Heart right ventricle (tissue), 16 donors: ENCODE measurements around the gene TTC32. TPM values are rescaled to one million over a fixed set of nuclear protein-coding genes. Genes with fewer than 3 reads are reported as not detected.
"Not testable (repeated sequence)": the region's sequence is repeated elsewhere in the genome, so short reads cannot be mapped to it uniquely, and the experiment has no call there.

ENCODE experiments used
- ATAC-seq, 8 donors: fragments of 200-7000 bp; cut with Tn5 transposase; one replicate each; pipeline ENCODE4 v1.9.1; 2020; ENCODE audit warnings: mild to moderate bottlenecking in 8 of 8, moderate library complexity in 8 of 8, moderate number of reproducible peaks in 1 of 8
- DNase-seq, 2 donors: peaks; one replicate each; pipeline ENCODE4 v3.0.0-alpha.2; 2020
- H3K27ac ChIP-seq, 10 donors: fragments of 200-600 bp; sonication (generic) in 2 of 10; one replicate each; pipeline versions ENCODE4 v1.5.0 to v1.8.0; 2020 to 2022; ENCODE audit warnings: mild to moderate bottlenecking in 3 of 10
- H3K27me3 ChIP-seq, 7 donors: fragments of 200-600 bp; one replicate each; pipeline ENCODE4 v1.8.0; 2021 to 2022; ENCODE audit warnings: mild to moderate bottlenecking in 2 of 7
- H3K36me3 ChIP-seq, 9 donors: fragments of 200-600 bp; sonication (generic) in 1 of 9; one replicate each; pipeline versions ENCODE4 v1.5.0 to v1.8.0; 2020 to 2022; ENCODE audit warnings: mild to moderate bottlenecking in 2 of 9
- H3K4me1 ChIP-seq, 9 donors: fragments of 200-600 bp; sonication (generic) in 1 of 9; one replicate each; pipeline versions ENCODE4 v1.5.0 to v1.8.0; 2020 to 2022; ENCODE audit warnings: mild to moderate bottlenecking in 4 of 9
- H3K4me3 ChIP-seq, 10 donors: fragments of 200-600 bp; sonication (generic) in 2 of 10; one replicate each; pipeline versions ENCODE4 v1.5.0 to v1.8.0; 2020 to 2022; ENCODE audit warnings: mild to moderate bottlenecking in 7 of 10, moderate library complexity in 2 of 10
- H3K9me3 ChIP-seq, 11 donors: fragments of 200-600 bp in 10 of 11; sonication (generic) in 2 of 11; one replicate each; pipeline versions ENCODE4 v1.5.0 to v1.8.0; 2013 to 2022; ENCODE audit warnings: mild to moderate bottlenecking in 2 of 11, control low read depth in 1 of 11, moderate library complexity in 1 of 11
- WGBS, 2 donors: extraction: QIAGEN DNeasy Blood & Tissue Kit; methylation state at CpG; one replicate each; pipeline ENCODE4 v1.1.7; 2013; ENCODE audit warnings: inconsistent platforms in 1 of 2; 5-methylcytosine and 5-hydroxymethylcytosine counted together
- intact Hi-C, 10 donors: fragments of 100-400 bp; cut with DNase I; formaldehyde crosslinking; loops; one replicate each; pipeline versions ENCODE4 v1.11.1 to v1.14.2; 2022
- polyA plus RNA-seq, 2 donors: library from polyadenylated mRNA; stranded (reverse); fragments of 200-250 nt; gene quantifications; one replicate each; pipeline ENCODE4 v1.2.3, GENCODE V29; 2013
- total RNA-seq, 10 donors: library from RNA; stranded (reverse); fragmentation: NEBNext Ultra II Directional in 3 of 10; extraction: Animal tissue kit (Norgen Biotek cat#: 25700) in 3 of 10; gene quantifications; one replicate each; pipeline versions ENCODE4 v1.2.1 to v1.2.4, GENCODE V29; 2021 to 2023
- TF ChIP-seq, protein P1 (sequence below), 9 donors: fragments of 200-600 bp; sonication (generic) in 2 of 9; IDR thresholded peaks; one replicate each; pipeline versions ENCODE4 v1.5.0 to v1.8.0; 2021 to 2022; ENCODE audit warnings: antibody characterized with exemption in 9 of 9, mild to moderate bottlenecking in 5 of 9, moderate library complexity in 1 of 9
- donor health status: Arrhythmogenic right ventricular cardiomyopathy.
- donor health status: ischemic (EF 13 %, LVEDD 7.1; RV severe dilation, severe dysfunction).
- donor health status: healthy with polysubstance abuse.
- donor health status: DM: no; HTN: yes; CAD: no.
- donor health status: DM: no; HTN: no; CAD: no.
- donor health status: ischemic (EF 25% LVEDD 6.9; RV normal size, moderate dysfunction).
- donor health status: ischemic (EF 25% LVEDD 5.7; RV mildly dilated, moderate dysfunction).
- donor health status: healthy.
- donor health status: DM: yes; HTN: yes; CAD: no.
- donor health status: Ischemic cardiomyopathy.
- donor health status: ischemic (EF 35%, LVEDD 5.7; RV mildly dilated, moderate dysfunction).
- donor health status: nonischemic (EF 11% LVEDD 7.7; RV severe dilation, severe dysfunction).
- donor health status: DM: yes; HTN: yes; CAD: no.
- donor health status: PGD.
- donor health status: ischemic (EF 29% LVEDD 5.4; RV normal size, mild dysfunction).
- donor health status: nonischemic (EF 23%, LVEDD 6.1; RV moderate dilation, normal function).

TTC32 gene
- total and polyA plus RNA-seq, 12 donors, result 3.4 to 27.7 (median 6.4) TPM

DNA sequence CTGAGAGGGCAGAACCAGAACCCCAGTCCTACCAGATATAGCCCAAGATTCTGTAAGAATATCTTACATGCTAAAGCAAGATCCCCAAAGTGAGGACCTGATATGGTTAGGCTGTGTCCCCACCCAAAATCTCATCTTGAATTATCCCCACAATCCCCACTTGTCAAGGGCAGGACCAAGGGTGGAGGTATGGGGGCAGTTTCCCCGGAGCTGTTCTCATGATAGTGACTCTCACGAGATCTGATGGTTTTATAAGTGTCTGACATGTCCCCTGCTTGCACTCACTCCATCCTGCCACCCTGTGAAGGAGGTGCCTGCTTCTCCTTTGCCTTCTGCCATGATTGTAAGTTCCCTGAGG, 19.9 kb downstream of the TTC32 start:
- H3K27ac ChIP-seq, result no peak overlapping the region
- DNase-seq (no peak), ATAC-seq (no peak)
- intact Hi-C loops, result no loop called here
- H3K36me3 ChIP-seq, result no peaks in the 10 kb centered on the region
- no peaks in the 10 kb centered on the region for H3K27me3 ChIP-seq
- TF ChIP-seq, protein P1, sequence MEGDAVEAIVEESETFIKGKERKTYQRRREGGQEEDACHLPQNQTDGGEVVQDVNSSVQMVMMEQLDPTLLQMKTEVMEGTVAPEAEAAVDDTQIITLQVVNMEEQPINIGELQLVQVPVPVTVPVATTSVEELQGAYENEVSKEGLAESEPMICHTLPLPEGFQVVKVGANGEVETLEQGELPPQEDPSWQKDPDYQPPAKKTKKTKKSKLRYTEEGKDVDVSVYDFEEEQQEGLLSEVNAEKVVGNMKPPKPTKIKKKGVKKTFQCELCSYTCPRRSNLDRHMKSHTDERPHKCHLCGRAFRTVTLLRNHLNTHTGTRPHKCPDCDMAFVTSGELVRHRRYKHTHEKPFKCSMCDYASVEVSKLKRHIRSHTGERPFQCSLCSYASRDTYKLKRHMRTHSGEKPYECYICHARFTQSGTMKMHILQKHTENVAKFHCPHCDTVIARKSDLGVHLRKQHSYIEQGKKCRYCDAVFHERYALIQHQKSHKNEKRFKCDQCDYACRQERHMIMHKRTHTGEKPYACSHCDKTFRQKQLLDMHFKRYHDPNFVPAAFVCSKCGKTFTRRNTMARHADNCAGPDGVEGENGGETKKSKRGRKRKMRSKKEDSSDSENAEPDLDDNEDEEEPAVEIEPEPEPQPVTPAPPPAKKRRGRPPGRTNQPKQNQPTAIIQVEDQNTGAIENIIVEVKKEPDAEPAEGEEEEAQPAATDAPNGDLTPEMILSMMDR (IDR thresholded peaks at IDR 0.05), result no peak
- H3K4me1 ChIP-seq, result no peaks in the 10 kb centered on the region
- no peak overlapping the region for H3K4me3 ChIP-seq
- H3K9me3 ChIP-seq, result no peaks in the 10 kb centered on the region
- WGBS, 2 donors, result 41 to 43% methylated on average over 2 of the region's 2 CpGs

DNA sequence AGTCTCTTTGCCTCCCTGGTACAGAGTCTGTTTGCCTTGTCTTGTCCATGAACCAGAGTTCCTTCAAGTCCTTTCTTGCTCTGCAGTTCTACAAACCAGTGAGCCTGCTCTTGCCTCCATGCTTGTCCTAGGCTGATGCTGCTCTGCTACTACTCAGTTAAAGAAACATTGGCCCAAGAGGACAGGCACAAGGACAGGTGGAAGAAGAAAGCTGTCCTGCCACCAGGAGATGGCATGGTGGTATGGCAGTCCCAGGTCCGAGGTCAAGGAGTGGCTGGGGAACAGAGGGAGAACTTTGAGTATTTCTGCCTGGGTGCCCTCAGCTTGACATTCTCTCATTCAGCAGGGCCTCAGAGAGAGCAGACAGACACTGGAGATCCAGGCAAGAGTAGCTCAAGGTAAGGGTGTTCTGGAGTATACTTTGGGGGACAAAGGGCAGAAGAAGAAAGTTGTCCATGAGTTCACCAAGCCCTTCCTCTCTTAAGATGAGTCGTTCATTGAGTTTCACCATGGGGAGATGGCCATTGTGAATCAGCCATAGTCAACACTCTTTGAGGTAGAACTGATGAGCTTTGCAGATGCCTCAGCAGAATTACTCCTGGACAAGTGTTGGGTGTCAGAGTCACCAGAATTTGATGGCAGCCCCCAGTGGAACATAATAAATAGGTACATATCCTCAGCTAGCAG, 20.4 kb downstream of the TTC32 start:
- Histone ChIP-seq H3K27ac (no peak overlapping the region), H3K4me3 (no peak overlapping the region), H3K36me3 (no peaks in the 10 kb centered on the region), H3K9me3 (no peaks in the 10 kb centered on the region), H3K4me1 (no peaks in the 10 kb centered on the region), H3K27me3 (no peaks in the 10 kb centered on the region)
- TF ChIP-seq, protein P1 (IDR thresholded peaks at IDR 0.05), result no peak
- ATAC-seq (no peak), DNase-seq (no peak)
- intact Hi-C loops, result no loop called here
- WGBS, 2 donors, result 89 to 92% methylated on average over 2 of the region's 2 CpGs

DNA sequence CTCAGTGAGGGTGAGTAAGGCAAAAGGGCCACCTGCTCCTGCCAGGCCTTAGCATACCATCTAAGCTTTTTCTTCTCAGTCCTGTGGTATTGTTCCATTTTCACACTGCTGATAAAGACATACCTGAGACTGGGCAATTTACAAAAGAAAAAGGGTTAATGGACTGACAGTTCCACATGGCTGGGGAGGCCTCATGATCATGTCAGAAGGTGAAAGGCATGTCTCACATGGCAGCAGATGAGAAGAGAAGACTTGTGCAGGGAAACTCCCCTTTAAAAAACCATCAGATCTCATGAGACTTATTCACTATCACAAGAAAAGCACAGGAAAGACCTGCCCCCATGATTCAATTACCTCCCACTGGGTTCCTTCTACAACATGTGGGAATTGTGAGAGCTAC, 21.6 kb downstream of the TTC32 start:
- DNase-seq, H3K36me3 ChIP-seq, H3K4me1 ChIP-seq, H3K27ac ChIP-seq, intact Hi-C loops, H3K4me3 ChIP-seq, H3K9me3 ChIP-seq, ATAC-seq, H3K27me3 ChIP-seq: not testable (repeated sequence)

DNA sequence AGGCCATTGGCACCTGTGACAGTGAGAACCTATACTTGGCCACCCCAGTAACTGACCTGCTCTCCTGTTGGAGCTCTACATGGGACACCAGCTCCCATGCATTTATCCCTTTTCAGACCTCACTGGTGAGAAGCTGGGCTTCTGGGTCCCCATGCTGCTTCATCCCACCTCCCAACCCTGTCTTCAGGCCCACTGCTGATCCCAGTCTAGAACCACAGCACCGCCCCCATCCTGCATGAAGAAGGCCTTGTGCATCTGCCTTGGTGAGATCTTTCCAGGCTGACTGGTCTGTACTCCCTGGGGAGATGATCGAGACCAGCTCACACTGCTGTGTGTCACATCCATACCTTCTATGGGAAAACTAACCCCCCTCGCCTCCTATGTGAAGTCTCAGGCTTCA, 22.7 kb downstream of the TTC32 start:
- Histone ChIP-seq H3K36me3 (no peaks in the 10 kb centered on the region), H3K27ac (no peak overlapping the region), H3K4me1 (no peaks in the 10 kb centered on the region), H3K27me3 (no peaks in the 10 kb centered on the region), H3K4me3 (no peak overlapping the region), H3K9me3 (no peaks in the 10 kb centered on the region)
- WGBS, 2 donors, result 72 to 75% methylated on average over 3 of the region's 3 CpGs
- TF ChIP-seq, protein P1 (IDR thresholded peaks at IDR 0.05), result no peak
- intact Hi-C loops, result loop anchor here in 1 of 10 donors (2.0 kb wide), 1 partner anchor 34 kb away; no protein-coding TSS in a partner anchor
- no peak for DNase-seq
- no peak for ATAC-seq

DNA sequence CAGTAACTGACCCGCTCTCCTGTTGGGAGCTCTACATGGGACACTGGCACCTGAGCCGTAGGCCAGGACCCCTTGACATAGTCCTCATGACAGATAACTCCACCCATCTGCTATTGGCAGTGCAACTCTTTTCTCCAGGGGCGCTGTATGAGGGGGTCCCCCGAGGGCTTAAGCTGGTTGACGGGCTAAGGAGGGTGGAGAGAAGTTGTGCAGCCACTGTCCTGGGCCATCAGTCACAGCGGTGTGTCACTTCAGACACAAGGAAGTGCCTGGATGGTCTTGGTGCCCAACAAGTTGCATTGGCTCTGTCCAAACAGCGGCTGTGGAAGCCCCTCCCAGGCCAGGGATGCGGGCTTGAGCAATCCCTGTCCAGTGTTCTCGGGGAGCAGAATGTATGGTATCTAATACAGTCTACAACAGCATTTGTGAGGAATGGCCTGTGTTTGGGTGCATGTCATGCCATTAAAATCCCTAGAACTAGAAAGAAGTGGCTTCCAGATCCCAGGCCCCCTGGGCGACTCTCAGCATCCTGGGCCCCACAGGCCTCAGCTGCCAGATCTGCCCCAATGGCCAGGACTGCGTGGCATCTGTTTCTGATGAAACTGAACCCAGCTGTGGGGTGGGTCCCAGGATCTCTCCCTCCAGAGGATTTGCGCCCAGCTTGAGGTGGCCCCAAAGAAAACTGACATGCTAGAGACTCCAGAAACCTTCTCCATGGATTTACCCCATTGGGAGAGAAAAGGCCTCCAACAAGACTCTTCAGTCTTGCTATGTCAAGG, 23.3 kb downstream of the TTC32 start:
- peak in 1 of 8 donors; percentile 29 for ATAC-seq
- Histone ChIP-seq H3K27ac (no peak overlapping the region), H3K36me3 (no peaks in the 10 kb centered on the region), H3K27me3 (no peaks in the 10 kb centered on the region), H3K9me3 (no peaks in the 10 kb centered on the region), H3K4me1 (no peaks in the 10 kb centered on the region), H3K4me3 (no peak overlapping the region)
- TF ChIP-seq, protein P1 (IDR thresholded peaks at IDR 0.05), result no peak
- 97 to 98% methylated on average over 12 of the region's 12 CpGs for WGBS, 2 donors
- no peak for DNase-seq
- intact Hi-C loops, result loop anchor here in 1 of 10 donors (2.0 kb wide), 1 partner anchor 34 kb away; no protein-coding TSS in a partner anchor
